GDM1 (cell line): Measurements from ENCODE around the gene SNRPD3.
"Not testable (repeated sequence)": the region's sequence is repeated elsewhere in the genome, so short reads cannot be mapped to it uniquely, and the experiment has no call there.

Experiments
- DNase-seq: peaks from one replicate; lab custom pipeline; 2025; lab: John Stamatoyannopoulos, UW

Gene SNRPD3

GRCh38 chr22:24532075-24532474 is 23.7 kb upstream of the SNRPD3 start:
- DNase-seq = no peak

- no peak for DNase-seq
Observed at GRCh38 chr22:24535348-24535747, 20.5 kb upstream of the SNRPD3 start.

GRCh38 chr22:24536089-24536488 is 19.7 kb upstream of the SNRPD3 start:
- DNase-seq = no peak

- no peak for DNase-seq
Observed at GRCh38 chr22:24540470-24540869, 15.3 kb upstream of the SNRPD3 start.

GRCh38 chr22:24541681-24542515 is 13.9 kb upstream of the SNRPD3 start:
- no peak for DNase-seq

- no peak for DNase-seq
Observed at GRCh38 chr22:24542641-24543040, 13.2 kb upstream of the SNRPD3 start.

GRCh38 chr22:24543185-24543601 is 12.6 kb upstream of the SNRPD3 start:
- no peak for DNase-seq

- no peak for DNase-seq
Observed at GRCh38 chr22:24543679-24544243, 12.0 kb upstream of the SNRPD3 start.

- no peak for DNase-seq
Observed at GRCh38 chr22:24548812-24549211, 7.0 kb upstream of the SNRPD3 start.

GRCh38 chr22:24550028-24550901 is 5.5 kb upstream of the SNRPD3 start:
- no peak for DNase-seq

GRCh38 chr22:24550902-24551435 is 4.8 kb upstream of the SNRPD3 start:
- DNase-seq = no peak

GRCh38 chr22:24552503-24553286 is 3.1 kb upstream of the SNRPD3 start:
- not testable (repeated sequence) for DNase-seq

GRCh38 chr22:24553597-24554312 is 2.0 kb upstream of the SNRPD3 start:
- DNase-seq = no peak

GRCh38 chr22:24554313-24555164 is 1.3 kb upstream of the SNRPD3 start, which contains the start of gene GUCD1:
Gene GUCD1, minus strand, starts transcription at chr22:24555138. Its CDS starts 147 bp downstream, at chr22:24554991.
- DNase-seq = no peak

GRCh38 chr22:24559471-24559870 is 3.7 kb downstream of the SNRPD3 start:
- DNase-seq = no peak

- no peak for DNase-seq
Observed at GRCh38 chr22:24563246-24563645, 7.4 kb downstream of the SNRPD3 start.

GRCh38 chr22:24564376-24565058 is 8.7 kb downstream of the SNRPD3 start:
- DNase-seq = no peak

- DNase-seq = no peak
Observed at GRCh38 chr22:24565077-24565476, 9.3 kb downstream of the SNRPD3 start.

- DNase-seq = no peak
Observed at GRCh38 chr22:24566899-24567511, 11.2 kb downstream of the SNRPD3 start.
